GM23248 (cell line): ENCODE results near the gene SMARCA2.

ENCODE experiments used
- EZH2 ChIP-seq: fragments of 200-600 bp; sonication (generic); IDR thresholded peaks from 2 replicates; pipeline ENCODE4 v1.6.1; 2018; ENCODE audit warnings: antibody characterized with exemption, mild to moderate bottlenecking; ENCODE audit not compliant: insufficient read depth, poor library complexity, severe bottlenecking
- EZH2phosphoT487 ChIP-seq: fragments of 200-600 bp; sonication (generic); IDR thresholded peaks from 2 replicates; pipeline ENCODE4 v1.6.1; 2018; ENCODE audit warnings: antibody characterized with exemption, moderate library complexity, mild to moderate bottlenecking, low read depth; ENCODE audit not compliant: insufficient read depth

DNA sequence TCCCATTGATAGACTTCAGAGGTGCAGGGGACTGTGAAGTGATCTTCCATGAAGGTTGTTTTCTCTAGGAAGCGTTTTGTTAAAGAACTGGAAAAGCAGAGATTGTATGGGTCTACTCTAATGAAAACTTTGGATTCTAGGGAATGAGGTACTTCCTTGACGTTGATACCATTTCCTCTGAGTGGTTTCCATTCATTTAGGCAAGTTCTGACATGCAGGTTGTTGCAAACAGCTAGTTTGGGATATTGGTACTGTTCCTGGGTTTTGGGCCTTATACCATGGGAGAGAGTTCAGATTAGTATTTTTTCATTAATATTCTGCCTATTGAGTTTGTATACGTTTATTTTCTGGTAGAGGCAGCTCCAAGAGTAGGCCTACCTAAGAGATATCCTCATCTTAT, 25.7 kb downstream of the SMARCA2 start:
- no peak for TF ChIP-seq EZH2
- no peak for TF ChIP-seq EZH2phosphoT487
